ENCODE results near the gene FCN1.

GRCh38 chr9:134937566-134938345 is 20.0 kb upstream of the FCN1 start:
- TF ChIP-seq CTCF (IDR thresholded peaks at IDR 0.05) (no peak), POLR2A (IDR thresholded peaks at IDR 0.05) (no peak)
